Stimulated activated naive B cell treated with anti-CD40 and anti-IgM and Interleukin-4, amounts not matched to agents 10 μg/mL and 1 μg/mL and 100 μg/mL, for 72 hours (primary cell): ENCODE data around the gene CLIP2.
"Not testable (repeated sequence)": the region's sequence is repeated elsewhere in the genome, so short reads cannot be mapped to it uniquely, and the experiment has no call there.

Experiments used
- ATAC-seq, 2 donors: fragments of 150-1000 bp; cut with Tn5 transposase; replicated peaks; 2 replicates each; pipeline ENCODE4 v1.10.0; 2021; ENCODE audit warnings: moderate library complexity in 1 of 2
- DNase-seq: peaks from one replicate; pipeline ENCODE4 v3.0.0; 2021
- H3K27ac Mint-ChIP-seq: one replicate; pipeline ENCODE4 v1.8.0; 2022; ENCODE audit warnings: mild to moderate bottlenecking, mixed read lengths
- H3K27me3 Mint-ChIP-seq, 2 donors: one replicate each; pipeline ENCODE4 v1.8.0; 2022; ENCODE audit warnings: mixed read lengths in 2 of 2
- H3K36me3 Mint-ChIP-seq, 2 donors: one replicate each; pipeline ENCODE4 v1.8.0; 2022; ENCODE audit warnings: mixed read lengths in 2 of 2, mild to moderate bottlenecking in 1 of 2
- H3K4me1 Mint-ChIP-seq, 2 donors: one replicate each; pipeline ENCODE4 v1.8.0; 2022; ENCODE audit warnings: mixed read lengths in 2 of 2, mild to moderate bottlenecking in 1 of 2
- H3K4me3 Mint-ChIP-seq, 2 donors: one replicate each; pipeline ENCODE4 v1.8.0; 2022; ENCODE audit warnings: mild to moderate bottlenecking in 2 of 2, mixed read lengths in 2 of 2, moderate library complexity in 1 of 2
- H3K9me3 Mint-ChIP-seq, 2 donors: one replicate each; pipeline ENCODE4 v1.8.0; 2022; ENCODE audit warnings: mixed read lengths in 2 of 2, mild to moderate bottlenecking in 1 of 2

CLIP2 gene

GRCh38 chr7:74320645-74321221, 31.5 kb downstream of the CLIP2 start:
- Mint-ChIP-seq H3K36me3 (peaks cover 38 to 53% of the 10 kb centered on the region in 2 donors), H3K27ac (no peak overlapping the region), H3K4me3 (no peak overlapping the region), H3K4me1 (peaks cover 24 to 32% of the 10 kb centered on the region in 2 donors), H3K27me3 (no peaks in the 10 kb centered on the region), H3K9me3 (no peaks in the 10 kb centered on the region)
- peak; percentile 50 to 56 for ATAC-seq
- DNase-seq, result no peak

- H3K27ac Mint-ChIP-seq, H3K9me3 Mint-ChIP-seq, ATAC-seq, DNase-seq, H3K27me3 Mint-ChIP-seq, H3K4me3 Mint-ChIP-seq: not testable (repeated sequence)
- Mint-ChIP-seq H3K4me1 (peaks cover 14 to 20% of the 10 kb centered on the region in 2 donors), H3K36me3 (peaks cover 33 to 49% of the 10 kb centered on the region in 2 donors)
These were observed 33.7 kb downstream of the CLIP2 start for GRCh38 chr7:74322892-74323291.

DNA sequence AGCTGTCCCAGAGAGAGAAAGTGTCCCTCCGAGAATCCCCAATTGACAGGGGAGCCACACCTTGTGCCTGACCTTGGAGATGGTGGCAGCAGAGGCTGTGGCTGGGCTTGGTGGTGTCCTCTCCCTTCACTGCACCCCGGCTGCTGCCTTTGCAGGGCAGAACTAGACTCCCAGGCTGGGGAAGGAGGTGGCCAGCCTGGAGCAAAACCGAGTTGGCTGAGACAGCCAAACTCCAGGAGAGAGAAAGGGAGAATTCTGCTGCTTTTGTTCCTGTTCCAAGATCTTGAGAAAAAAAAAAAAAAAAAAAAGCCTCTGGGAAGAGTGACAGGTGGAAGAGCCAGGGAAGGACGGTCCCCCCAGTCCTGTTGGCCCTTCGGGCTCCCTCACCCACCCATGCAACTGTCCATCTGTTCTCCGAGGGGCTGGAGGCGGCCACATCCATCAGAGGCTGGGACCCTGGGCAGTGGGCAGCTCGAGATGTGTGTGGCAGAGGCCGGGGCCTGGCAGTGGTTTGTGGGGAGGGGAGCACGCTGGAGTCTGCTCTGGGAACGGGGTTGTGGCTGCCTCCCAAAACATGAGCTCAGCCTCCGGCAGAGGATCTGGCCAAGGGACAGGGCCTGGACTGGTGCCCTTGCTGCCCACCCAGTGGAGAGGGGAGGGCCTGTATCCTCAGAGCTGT, 35.5 kb downstream of the CLIP2 start:
- Mint-ChIP-seq H3K36me3 (peaks cover 24 to 43% of the 10 kb centered on the region in 2 donors), H3K27me3 (no peaks in the 10 kb centered on the region), H3K27ac (peak overlapping the region; percentile 65), H3K4me3 (no peak overlapping the region), H3K9me3 (no peaks in the 10 kb centered on the region), H3K4me1 (peaks cover 9 to 13% of the 10 kb centered on the region in 2 donors)
- DNase-seq (no peak), ATAC-seq (no peak)

GRCh38 chr7:74325210-74325565, 36.0 kb downstream of the CLIP2 start:
- no peak for ATAC-seq
- H3K9me3 Mint-ChIP-seq, result no peaks in the 10 kb centered on the region
- H3K4me3 Mint-ChIP-seq, result no peak overlapping the region
- peaks cover 8 to 9% of the 10 kb centered on the region in 2 donors for H3K4me1 Mint-ChIP-seq
- peak overlapping the region; percentile 57 for H3K27ac Mint-ChIP-seq
- no peaks in the 10 kb centered on the region for H3K27me3 Mint-ChIP-seq
- peaks cover 25 to 41% of the 10 kb centered on the region in 2 donors for H3K36me3 Mint-ChIP-seq
- DNase-seq, result no peak

DNA sequence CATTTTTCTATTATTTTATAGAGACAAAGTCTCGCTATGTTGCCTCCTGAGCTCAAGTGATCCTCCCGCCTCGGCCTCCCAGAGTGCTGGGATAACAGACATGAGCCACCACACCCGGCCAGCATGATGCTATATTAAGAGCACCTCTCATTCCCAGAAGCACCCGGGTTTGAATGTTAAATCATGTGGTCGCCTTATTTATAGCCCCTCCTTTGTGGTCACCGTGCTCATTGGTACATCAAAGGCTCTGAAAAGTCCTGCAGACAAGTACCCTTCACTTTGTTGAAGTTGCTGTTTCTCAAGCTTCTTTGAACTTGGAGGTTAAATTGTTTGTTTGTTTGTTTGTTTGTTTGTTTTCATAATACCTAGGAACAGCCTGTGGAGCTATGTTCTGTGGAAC, 40.0 kb downstream of the CLIP2 start:
- no peak for DNase-seq

DNA sequence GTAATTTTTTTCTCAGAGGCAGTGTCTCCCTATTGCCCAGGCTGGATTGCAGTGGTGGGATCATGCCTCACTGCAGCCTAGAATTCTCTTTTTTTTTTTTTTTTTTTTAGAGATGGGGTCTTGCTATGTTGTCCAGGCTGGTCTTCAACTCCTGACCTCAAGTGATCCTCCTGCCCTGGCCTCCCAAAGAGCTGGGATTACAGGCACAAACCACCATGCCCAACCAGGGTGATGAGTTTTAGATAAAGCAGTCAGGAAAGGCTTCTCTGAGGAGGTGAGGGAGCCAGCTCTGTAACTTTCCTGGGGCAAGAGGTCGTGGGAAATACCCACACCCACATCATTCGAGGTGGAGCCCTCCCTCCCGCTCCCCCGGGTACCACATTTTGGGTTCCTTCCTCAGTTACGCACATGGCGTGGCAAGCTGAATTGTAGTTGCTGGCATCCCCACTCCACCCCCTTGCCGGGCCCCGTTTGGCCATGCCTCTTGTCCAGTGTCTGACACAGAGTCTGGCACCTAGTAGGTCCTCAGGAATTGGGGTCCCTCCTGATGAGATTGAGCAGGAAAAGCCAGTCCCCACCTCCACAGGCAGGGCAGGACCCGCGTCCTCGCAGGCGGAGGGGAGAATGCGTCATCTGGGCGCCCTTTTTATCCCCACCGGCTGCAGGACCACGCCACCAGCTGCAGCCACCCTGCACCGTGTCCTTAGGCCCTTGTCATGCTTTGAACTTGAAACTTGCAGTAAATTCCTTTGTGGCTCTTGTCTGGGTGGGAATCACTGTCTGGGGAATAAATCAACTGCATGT, 43.4 kb downstream of the CLIP2 start:
- DNase-seq, result no peak
- Mint-ChIP-seq H3K27ac (no peak overlapping the region), H3K9me3 (no peaks in the 10 kb centered on the region), H3K27me3 (no peaks in the 10 kb centered on the region), H3K36me3 (peaks cover 26 to 46% of the 10 kb centered on the region in 2 donors), H3K4me3 (no peak overlapping the region), H3K4me1 (peaks cover 9 to 10% of the 10 kb centered on the region in 2 donors)
- ATAC-seq, result no peak

More for the DNA sequence above, 40.0 kb downstream of the CLIP2 start:
- Mint-ChIP-seq H3K4me1 (peaks cover 0 to 10% of the 10 kb centered on the region in 2 donors), H3K36me3 (peaks cover 25 to 49% of the 10 kb centered on the region in 2 donors), H3K4me3 (no peak overlapping the region), H3K9me3 (no peaks in the 10 kb centered on the region), H3K27me3 (no peaks in the 10 kb centered on the region), H3K27ac (no peak overlapping the region)
- ATAC-seq, result no peak

DNA sequence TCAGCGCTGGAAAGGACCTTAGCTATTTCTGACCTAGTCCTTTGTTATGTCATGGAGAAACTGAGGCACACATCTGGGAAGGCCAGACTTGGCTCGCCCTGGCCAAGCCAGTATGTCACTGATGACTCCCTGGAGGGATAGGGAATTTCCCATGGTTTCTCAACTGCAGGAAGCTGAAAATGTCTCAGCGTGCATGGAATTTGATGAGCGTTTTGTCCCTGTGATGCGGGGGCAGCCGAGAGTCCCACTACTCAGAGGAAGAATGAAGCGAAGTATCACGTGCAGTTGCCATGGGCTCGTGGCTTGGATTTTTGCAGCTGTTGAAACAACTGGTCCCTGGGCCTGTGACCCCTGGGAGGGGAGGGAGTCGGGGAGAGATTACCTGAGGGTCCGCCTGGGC, 44.8 kb downstream of the CLIP2 start:
- Mint-ChIP-seq H3K36me3 (peaks cover 25 to 43% of the 10 kb centered on the region in 2 donors), H3K4me1 (peaks cover 11 to 14% of the 10 kb centered on the region in 2 donors), H3K27ac (no peak overlapping the region), H3K4me3 (no peak overlapping the region), H3K9me3 (no peaks in the 10 kb centered on the region), H3K27me3 (no peaks in the 10 kb centered on the region)
- DNase-seq (no peak), ATAC-seq (no peak)

GRCh38 chr7:74337926-74338325, 48.7 kb downstream of the CLIP2 start:
- Mint-ChIP-seq H3K27ac (no peak overlapping the region), H3K36me3 (peaks cover 29 to 48% of the 10 kb centered on the region in 2 donors), H3K27me3 (no peaks in the 10 kb centered on the region), H3K4me1 (peaks cover 11 to 20% of the 10 kb centered on the region in 2 donors), H3K4me3 (no peak overlapping the region), H3K9me3 (no peaks in the 10 kb centered on the region)
- ATAC-seq (no peak), DNase-seq (no peak)

DNA sequence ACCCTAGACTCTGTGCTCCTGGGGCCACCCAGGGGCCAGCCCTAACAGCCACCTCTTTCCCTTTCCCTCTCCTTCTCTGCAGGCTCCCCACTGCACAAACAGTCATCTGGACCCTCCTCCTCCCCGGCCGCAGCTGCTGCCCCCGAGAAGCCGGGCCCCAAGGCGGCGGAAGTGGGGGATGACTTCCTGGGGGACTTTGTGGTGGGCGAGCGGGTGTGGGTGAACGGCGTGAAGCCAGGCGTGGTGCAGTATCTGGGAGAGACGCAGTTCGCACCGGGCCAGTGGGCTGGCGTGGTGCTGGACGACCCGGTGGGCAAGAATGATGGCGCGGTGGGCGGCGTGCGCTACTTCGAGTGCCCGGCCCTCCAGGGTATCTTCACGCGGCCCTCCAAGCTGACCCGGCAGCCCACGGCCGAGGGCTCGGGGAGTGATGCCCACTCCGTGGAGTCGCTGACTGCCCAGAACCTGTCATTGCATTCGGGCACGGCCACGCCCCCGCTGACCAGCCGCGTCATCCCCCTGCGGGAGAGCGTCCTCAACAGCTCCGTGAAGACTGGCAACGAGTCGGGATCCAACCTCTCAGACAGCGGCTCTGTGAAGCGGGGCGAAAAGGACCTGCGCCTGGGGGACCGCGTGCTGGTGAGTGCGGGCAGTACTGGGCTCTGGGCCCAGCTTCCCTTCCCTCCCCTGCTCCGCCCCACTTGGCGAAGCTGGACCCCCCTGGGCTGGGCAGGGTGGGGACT, 49.3 kb downstream of the CLIP2 start:
- Mint-ChIP-seq H3K9me3 (no peaks in the 10 kb centered on the region), H3K36me3 (peaks cover 29 to 51% of the 10 kb centered on the region in 2 donors), H3K4me3 (no peak overlapping the region), H3K27me3 (no peaks in the 10 kb centered on the region), H3K27ac (no peak overlapping the region), H3K4me1 (peaks cover 13 to 22% of the 10 kb centered on the region in 2 donors)
- DNase-seq (no peak), ATAC-seq (no peak)

- not testable (repeated sequence) for DNase-seq, ATAC-seq, H3K4me3 Mint-ChIP-seq, H3K9me3 Mint-ChIP-seq, H3K27ac Mint-ChIP-seq, H3K27me3 Mint-ChIP-seq
- H3K4me1 Mint-ChIP-seq, result peaks cover 14 to 26% of the 10 kb centered on the region in 2 donors
- peaks cover 29 to 49% of the 10 kb centered on the region in 2 donors for H3K36me3 Mint-ChIP-seq
These were observed 50.4 kb downstream of the CLIP2 start for GRCh38 chr7:74339648-74340047.

- ATAC-seq, result peak; percentile 69 to 79
- H3K36me3 Mint-ChIP-seq, result peaks cover 24 to 49% of the 10 kb centered on the region in 2 donors
- H3K4me1 Mint-ChIP-seq, result peaks cover 13% of the 10 kb centered on the region in 2 donors
- DNase-seq, result no peak
- H3K9me3 Mint-ChIP-seq, result no peaks in the 10 kb centered on the region
- H3K4me3 Mint-ChIP-seq, result no peak overlapping the region
- peak overlapping the region; percentile 49 for H3K27ac Mint-ChIP-seq
- H3K27me3 Mint-ChIP-seq, result no peaks in the 10 kb centered on the region
These were observed 54.3 kb downstream of the CLIP2 start for GRCh38 chr7:74343281-74344131.

GRCh38 chr7:74344132-74344496, 54.9 kb downstream of the CLIP2 start:
- ATAC-seq, result no peak
- no peaks in the 10 kb centered on the region for H3K9me3 Mint-ChIP-seq
- DNase-seq, result no peak
- no peaks in the 10 kb centered on the region for H3K27me3 Mint-ChIP-seq
- H3K4me1 Mint-ChIP-seq, result peaks cover 12 to 13% of the 10 kb centered on the region in 2 donors
- no peak overlapping the region for H3K27ac Mint-ChIP-seq
- peaks cover 24 to 47% of the 10 kb centered on the region in 2 donors for H3K36me3 Mint-ChIP-seq
- no peak overlapping the region for H3K4me3 Mint-ChIP-seq

DNA sequence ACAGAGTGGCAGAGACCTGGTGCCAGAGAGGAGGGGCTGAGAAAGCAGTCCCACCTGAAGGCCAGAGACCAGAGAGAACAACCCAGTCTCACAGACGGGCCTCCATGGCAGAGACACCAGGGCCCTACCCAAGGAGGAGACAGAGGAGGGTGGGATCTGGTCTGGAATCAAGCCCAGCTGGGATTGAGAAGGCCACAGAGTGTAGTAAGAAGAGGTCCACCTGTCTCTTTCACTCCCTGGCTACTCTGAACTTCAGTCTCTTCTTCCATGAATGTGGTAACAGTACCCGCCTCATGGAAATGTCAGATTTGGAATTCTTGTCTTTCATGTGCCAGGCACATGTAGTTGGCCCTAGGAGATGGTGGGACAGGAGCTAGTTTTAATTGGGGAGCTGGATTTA, 55.6 kb downstream of the CLIP2 start:
- H3K27ac Mint-ChIP-seq, result peak overlapping the region; percentile 42
- no peak for ATAC-seq
- DNase-seq, result no peak

More for the DNA sequence above, 55.6 kb downstream of the CLIP2 start:
- Mint-ChIP-seq H3K9me3 (no peaks in the 10 kb centered on the region), H3K4me1 (peaks cover 12 to 13% of the 10 kb centered on the region in 2 donors), H3K36me3 (peaks cover 23 to 46% of the 10 kb centered on the region in 2 donors), H3K27me3 (no peaks in the 10 kb centered on the region), H3K4me3 (no peak overlapping the region)
